HG03378 (cell line): ENCODE measurements around the gene DOCK4.

Experiments
- ATAC-seq: cut with Tn5 transposase; IDR thresholded peaks from one replicate; pipeline ENCODE4 v1.9.1; 2021; ENCODE audit warnings: mild to moderate bottlenecking, moderate library complexity; ENCODE audit not compliant: unreplicated experiment

Gene DOCK4

DNA sequence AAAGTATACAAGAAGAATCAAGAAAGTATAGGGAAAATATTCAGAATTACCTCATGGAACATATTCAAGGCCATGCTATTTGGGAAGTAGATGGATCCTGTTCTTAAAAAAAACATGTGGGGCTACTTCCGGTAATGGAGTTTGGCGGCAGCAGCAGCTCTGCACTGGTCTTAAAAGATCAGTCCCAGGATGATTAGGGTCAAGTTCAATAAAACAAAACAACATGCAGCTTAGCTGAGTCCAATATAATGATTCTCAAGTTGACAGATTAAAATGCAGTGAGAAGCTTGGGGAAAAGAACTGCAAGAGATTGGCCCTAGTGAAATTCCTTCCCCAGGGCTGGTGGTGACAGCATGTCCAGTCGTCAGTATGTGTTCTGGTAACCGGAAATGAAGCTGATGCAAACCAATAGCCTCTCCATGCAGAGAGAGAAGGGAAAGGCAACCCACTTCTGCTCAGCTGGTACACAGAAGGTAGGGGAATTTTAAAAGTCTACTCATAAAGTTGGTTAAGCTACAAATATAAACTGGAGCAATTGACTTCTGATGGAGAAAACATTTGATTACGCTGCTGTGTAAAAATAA is 338.8 kb downstream of the DOCK4 start:
- no peak for ATAC-seq

DNA sequence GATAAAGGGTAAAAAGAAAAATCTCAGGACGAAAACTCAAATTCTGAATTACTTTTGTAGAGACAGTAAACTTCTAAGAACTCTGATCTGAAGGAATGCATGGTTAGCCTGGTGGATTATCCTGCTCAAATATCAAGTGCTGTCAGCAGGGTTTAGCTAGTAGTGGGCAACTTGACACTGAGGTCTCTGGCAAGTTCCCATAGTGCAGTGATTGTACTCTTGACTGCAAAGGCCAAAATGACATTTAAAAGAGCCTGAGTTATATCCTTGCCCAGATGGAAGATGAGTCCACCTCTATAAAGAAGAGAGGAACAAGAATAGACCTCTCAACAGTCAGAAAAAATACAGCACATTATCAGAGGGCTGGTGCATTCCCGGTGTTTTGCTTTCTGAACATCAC is 339.4 kb downstream of the DOCK4 start:
- ATAC-seq, result no peak

DNA sequence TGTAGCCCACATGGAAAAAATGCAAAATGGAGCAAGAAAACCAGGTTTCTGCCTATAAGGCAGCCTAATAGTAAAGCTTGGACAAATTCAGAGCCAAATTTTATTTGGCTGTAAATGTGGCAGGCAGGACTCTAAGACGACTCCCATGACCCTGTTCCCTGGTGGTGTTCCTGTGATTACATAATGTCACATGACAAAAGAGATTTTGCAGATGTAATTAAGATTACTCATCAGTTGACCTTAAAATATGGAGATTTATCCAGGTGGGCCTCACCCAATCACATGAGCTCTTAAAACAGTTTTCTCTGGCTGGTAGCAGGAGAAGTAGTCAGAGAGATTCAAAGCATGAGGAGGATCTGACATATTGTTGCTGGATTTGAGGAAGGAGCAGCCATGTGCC is 340.8 kb downstream of the DOCK4 start:
- ATAC-seq, result no peak

DNA sequence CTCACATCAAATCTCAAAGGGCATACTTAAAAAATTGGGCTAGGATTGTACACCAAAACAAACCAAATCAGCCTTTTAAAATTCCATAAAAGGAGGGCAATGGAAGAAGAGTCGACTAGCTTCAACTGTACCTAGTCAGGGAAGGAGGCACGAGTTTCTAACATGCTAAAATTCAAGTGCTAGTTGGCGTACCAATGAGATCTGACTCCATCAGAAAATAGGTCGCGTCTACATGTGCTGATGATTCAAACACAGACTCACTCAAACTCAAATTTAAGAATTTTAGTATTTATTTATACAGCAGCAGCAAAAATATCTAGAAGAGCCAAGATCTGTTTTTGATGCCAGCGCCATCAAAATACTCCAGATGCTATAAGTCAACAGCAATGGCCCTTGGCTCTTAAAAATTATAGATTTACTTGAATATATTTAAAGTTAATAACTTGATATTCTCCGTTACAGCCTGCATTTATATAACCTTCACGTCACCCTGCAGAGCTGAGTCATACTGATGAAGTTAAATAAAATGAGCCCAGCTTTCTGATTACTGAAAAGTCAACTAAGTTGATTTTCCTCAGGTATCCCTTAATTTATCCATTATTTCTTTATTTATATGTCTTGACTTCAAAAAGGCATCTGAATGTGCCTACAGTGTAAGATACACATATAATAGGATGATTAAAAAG is 341.8 kb downstream of the DOCK4 start:
- ATAC-seq, result no peak

DNA sequence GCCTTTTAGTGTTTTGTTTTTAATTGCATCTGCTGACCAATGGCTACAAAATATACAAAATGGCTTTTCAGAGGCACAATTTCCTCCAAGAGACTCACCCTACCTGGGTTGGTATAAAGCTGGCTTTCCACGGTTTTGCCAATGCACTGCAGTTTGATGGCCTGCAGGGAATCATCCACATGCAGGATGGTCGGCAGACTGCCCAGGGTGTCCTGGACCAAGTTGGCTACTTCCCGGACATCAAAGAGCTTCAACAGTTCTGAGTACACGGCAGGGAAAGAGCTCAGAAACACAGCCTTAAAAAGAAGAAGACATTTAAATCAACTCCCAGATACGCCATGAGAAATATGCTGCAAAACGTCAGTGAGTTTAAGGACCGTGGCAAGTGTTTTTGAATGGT is 342.9 kb downstream of the DOCK4 start:
- no peak for ATAC-seq

DNA sequence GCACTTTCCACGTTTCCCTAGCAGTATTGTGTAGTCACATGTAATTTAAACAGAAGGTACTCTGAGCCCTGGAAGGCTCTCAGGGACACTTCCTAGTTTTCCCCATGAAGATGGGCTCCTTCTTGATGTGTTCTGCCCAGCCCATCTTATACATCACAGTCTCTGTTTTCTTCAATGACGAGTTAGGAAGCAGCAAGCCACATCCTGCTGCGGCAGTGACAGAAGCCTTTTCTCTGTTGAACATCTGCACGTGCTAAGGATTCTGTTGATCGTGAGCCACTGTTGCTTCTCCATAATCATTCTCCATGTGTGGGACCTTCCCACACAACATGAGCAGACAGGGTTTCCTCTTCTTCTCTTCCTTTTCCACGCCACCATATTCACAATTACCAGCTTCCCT is 346.0 kb downstream of the DOCK4 start:
- ATAC-seq, result no peak

DNA sequence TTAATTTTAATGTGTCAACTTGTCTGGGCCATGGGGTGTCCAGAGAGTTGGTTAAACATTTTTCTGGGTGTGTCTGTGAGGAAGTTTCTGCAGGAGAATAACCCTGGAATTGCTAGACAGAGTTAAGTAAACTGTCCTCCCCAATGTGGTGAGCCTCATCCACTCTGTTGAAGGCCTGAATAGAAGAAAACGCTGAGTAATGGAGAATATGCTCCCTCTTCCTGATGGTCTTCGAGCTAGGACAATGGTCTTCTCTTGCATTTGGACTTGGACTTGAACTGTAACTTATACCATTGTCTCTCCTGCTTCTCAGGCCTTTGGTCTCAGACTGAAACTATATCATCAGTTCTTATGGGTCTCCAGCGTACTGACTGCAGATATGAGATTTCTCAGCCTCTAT is 347.9 kb downstream of the DOCK4 start:
- no peak for ATAC-seq

DNA sequence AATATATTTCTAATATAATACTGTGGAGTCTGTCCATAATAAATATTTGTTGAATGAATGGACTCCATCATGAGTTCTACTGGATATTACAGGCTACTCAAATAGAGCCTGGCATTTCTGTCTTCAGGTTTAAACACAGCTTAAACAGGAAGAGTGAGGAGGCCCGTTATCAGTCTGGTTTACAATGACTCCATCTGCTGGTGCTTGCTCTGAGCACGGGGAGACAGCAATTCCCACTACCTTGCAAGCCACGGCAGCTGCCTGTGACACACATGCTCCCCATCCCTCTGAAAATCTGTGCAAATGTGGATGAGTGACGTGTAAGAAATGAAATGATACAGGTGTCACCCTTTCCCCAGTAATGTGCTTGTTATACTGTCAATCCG is 350.4 kb downstream of the DOCK4 start:
- ATAC-seq, result no peak

DNA sequence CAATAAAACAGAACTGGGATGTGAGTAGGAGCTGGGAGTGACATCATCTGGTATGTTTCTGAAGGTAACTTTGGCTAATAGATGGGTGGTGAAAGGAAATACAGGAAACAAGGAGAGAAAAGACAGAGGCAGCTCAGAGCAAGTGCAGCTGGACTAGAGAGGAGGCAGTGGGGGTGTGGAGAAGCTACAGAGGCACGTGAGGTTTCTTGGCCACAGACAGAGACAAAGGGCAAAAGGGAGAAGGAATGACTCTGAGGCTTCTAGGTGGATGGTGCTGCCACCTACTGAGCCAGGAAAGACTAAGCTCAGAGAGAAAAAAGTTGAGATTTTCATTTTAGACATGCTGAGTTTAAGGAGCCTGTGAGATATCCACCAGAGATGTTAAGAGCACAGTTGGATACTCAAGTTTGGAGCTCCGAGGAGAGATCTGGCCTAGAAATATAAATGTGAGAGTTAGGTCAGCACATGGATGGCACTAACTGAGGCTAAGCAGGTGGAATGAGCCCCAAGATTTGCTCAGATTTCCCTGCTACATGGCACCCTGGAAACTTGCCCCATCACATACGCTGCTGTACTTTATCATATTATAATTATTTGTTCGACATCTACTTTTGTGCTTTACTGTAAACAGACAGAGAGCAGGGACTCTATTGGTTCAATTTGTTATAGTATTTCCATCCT is 350.9 kb downstream of the DOCK4 start:
- peak; percentile 77 for ATAC-seq

DNA sequence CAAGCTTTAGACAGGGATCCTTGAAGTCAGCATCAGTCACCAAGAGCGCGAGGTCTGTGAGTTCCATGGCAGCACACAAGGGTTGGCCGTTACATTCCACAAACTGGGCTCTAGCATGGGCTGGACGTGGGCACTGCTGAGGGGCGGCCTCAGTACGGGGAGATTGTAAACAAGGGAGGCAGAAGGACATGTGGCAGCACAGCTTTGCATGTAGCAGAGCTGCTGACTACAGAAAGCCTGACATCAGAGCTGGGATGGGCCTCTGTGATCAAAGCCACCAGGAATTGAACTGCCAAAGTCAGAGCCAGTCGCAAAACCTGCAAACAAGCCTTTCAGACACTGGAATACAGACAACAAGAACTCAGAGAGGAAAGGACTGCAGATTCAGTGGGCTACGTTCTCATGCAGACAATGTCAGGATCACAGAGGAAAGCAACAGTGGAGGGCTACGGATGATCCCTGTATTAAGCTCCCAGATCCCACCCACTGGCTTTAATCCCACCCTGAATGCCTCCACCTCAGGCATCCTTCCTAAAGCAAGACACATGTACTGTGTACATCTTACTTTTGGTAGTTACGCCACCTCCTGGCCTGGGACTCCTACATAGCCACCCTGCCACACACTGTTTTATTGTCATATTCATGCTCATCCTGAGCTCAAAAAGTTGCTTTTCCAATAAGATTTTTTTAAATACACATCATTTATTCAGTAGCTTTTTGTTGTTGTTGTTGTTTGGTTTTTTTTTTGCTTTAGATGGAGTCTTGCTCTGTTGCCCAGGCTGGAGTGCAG is 352.8 kb downstream of the DOCK4 start:
- ATAC-seq, result no peak

DNA sequence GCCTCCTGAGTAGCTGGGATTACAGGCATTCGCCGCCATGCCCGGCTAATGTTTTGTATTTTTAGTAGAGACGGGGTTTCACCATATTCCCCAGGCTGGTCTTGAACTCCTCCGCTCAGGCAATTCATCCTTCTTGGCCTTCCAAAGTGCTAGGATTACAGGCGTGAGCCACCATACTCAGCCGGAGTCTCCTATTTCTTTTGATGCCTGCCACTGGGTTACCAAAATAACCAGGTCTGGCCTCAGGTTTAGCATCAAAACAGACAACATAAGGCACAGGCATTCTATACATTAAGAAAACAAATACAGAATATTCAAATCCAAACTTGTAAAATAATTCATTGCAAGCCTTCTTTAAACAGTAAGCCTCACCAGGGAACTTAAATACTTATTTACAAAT is 354.1 kb downstream of the DOCK4 start:
- ATAC-seq, result no peak

DNA sequence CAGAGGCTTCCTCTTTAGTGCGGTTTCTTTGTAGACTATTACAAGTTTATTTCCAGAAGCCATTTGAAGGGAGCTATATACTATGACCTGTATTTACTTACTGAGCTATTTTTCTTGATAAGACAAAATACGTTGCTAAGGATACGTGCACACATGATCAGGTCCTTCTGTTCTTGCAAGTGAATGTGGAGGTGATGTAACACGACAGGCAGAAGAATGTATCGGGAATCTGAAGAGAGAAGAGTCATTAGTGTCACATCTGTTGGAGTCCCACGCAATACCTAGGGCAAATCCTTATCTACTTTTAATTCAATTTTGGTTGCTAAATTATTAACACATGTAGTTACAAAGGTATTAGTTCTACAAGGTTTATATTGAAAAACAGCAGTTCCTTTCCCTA is 359.3 kb downstream of the DOCK4 start:
- no peak for ATAC-seq

DNA sequence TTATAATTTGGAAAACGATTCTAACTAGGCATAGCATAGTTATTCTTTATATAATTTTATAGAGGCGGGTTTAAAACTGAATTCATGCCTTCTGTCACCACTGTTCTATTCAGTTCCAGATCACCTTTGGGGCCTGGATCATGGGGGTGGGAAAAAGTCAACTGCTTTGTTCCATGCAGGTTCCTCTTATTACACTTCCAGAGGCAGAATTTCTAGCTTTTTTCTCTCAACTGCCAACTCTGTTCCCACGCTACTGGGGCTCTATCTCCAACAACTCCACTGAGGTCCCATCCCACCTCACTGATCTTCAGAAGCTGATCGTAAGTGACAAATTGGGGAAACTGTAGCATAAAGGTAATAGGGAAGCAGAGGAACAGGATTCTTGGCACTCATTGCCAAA is 360.3 kb downstream of the DOCK4 start:
- no peak for ATAC-seq

DNA sequence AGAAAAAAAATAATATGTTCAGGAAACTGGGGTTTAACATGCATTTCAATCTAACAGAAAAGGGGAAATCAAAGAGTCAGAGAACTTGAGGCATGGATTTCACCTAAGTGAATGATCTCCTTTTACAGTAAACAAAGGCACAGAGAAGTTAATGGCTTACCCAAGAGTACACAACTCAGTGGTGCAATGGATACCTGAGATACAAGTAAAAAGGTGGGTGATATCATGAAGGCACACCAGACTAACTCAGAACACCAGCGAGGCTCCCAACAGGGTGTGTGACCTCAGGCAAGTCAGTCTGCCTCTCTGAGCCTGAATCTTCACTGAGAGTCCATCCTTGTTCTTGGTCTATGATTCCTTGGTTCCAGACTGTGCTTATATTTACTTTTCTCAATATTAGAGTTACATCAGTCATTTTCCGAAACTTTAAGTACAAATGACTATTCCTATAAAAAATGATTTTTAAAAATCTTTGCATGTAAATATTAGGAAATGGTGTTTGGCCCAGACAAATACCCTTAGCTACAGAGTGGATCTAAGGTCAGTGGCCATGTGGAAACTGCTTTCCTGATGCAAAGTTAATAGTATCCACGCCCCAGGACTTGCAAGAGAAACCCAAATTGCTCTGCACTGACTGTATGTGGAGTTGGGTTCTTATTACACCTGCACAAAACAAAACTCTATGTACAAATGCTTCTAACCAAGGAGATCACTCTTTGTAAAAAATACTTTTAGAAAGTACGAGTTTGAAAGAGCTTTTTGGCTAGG is 361.1 kb downstream of the DOCK4 start:
- ATAC-seq, result no peak

DNA sequence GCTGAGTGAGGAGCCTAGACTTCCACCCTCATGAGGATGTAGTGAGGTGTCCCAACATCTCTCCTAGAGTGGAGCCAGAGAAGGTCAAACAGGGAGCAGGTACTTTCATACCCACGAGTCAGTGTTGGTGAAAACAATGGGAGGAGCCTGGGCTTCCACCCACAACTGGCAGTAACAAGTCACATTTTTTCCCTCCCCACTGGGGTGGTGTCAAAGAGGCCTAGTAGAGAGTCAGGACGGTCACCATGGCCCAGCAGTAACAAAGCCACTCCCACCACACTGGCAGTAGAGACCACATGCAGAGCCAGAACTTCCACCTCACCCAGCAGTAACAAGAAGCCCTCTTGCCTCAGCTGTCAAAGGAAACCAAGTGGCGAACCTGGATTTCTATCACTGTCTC is 363.7 kb downstream of the DOCK4 start:
- ATAC-seq, result no peak

DNA sequence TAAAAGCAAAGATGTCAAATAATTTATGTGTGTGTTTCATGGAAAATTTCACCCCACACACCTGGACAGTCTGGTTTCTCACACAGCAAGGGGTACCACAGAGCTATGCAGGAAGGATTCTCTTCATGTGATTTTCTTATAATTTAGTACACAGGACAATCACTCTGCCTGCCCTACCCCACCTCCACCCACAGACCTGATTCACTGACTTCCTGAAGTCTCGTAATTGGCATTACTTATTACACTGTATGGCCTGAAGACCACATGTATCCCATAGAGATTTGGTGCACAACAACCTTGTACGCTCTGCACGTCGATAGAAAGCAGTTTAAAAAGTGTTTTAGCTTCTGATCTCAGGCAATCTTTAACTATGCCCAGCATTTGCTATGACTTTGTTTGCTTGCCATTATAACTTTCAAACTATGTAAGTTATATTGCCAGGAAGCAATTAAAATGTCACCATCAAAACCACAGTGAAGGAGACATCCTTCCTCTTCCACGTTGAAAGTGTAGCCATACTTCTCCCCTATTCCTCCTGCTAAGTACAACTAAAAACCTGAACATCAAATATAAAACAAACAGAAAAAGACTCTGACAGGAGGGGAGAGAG is 364.5 kb downstream of the DOCK4 start:
- ATAC-seq, result no peak

DNA sequence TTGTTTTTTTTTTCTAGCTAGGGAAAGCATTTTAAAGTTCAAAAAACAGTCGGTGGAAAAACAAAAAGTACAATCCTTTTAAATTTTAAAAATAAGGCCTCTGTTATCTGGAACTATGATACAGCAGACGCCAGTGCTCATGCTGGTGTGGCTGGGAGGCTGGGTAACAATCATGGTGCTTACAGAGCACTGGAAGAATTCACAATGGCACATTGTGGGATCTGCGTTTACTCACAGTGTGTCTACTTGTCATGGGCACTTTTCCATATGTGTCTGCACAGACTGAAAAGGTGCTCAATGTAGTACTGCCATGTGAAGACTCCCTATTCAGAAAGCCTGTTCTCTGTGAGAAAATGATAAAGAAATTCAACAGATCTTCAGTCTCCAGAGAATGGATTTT is 365.7 kb downstream of the DOCK4 start:
- no peak for ATAC-seq

DNA sequence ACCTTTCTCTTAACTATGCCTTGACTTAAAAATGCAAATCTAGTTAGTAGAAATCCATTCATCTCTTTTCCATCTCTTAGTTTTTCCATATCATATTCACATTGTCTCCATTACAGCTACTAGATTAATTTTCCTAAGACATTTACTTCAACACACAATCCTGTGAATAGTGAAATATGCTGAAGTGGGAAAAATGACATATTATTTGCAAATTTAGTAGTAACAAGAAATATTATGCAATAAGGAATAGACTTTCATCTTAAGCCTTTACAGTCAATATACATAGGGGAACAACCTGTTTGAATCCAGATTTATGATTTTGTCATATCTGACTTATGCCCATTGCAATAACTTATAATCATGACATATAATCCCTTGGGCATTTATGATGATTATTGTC is 366.9 kb downstream of the DOCK4 start:
- no peak for ATAC-seq

DNA sequence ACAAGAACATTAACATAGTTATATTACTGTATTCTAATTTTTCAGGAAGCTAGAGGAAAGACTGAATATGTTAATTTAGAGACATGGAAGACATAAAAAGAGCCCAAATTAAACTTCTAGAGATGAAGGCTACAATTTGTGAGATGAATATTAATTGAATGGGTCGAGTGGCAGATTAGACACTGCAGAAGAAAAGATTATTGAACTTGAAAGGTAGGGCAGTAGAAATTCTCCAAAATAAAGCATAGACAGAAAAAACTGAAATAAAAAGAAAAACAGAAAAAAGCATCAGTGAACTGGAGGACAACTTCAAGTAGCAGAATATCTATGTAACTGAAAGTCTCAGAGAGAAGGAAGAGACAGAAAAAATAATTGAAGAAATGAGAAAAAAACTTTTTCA is 369.6 kb downstream of the DOCK4 start:
- no peak for ATAC-seq

DNA sequence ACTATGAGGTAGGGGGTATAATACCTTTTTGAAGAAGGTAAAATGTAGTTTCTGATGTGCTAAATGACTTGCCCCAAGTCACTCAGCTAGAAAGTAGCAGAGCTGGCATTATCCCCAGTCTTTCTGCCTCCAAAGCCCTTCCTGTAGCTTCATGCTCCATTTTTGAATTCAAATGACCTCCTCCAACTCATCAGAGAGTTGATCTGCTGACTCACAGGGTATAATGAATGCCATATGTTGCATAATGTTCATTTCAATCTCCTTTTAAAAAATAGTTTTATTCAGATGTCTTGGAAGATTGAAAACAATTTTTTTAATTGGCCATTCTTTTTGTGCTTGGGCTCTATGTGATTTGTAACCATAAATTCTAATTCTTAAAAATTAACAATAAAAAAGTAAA is 371.1 kb downstream of the DOCK4 start:
- ATAC-seq, result no peak

DNA sequence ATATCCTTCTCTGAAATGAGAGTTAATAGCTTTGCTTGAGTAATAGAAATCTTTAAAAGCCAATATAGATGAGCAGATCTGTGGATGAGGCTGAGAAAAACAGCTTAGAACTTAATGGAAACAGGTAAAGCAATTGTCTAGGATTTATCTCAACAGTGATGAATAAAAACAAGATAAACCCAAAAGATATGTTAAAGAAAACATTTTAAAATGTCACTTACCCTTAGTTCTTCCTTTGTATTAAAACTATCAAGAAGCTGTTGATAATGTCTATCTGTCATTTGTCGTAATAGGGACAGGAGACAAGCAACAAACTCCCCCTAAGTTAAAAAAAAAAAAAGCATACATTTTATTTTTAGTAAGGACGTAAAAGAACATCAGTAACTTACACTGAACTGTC is 371.8 kb downstream of the DOCK4 start:
- no peak for ATAC-seq
